Stimulated activated CD8-positive, alpha-beta memory T cell treated with anti-CD3 and anti-CD28 coated beads, Interleukin-15, amount 100 ng/mL, for 4 hours (primary cell): Measurements from ENCODE around the gene PYGO2.
A peak's percentile ranks its signal among the peaks of the same experiment; 100 is the strongest.

Experiments
- DNase-seq, 2 donors: peaks; one replicate each; pipeline ENCODE4 v3.0.0-alpha.2; 2020; ENCODE audit warnings: low read depth in 2 of 2

Gene PYGO2

GRCh38 chr1:154943649-154944400 lies 17.8 kb downstream of the PYGO2 start:
- DNase-seq = no peak

- DNase-seq = no peak
Measured at GRCh38 chr1:154941333-154942013, 20.1 kb downstream of the PYGO2 start.

- no peak for DNase-seq
Measured at GRCh38 chr1:154940651-154941194, 20.9 kb downstream of the PYGO2 start.

- DNase-seq = no peak
Measured at GRCh38 chr1:154940213-154940560, 21.4 kb downstream of the PYGO2 start.

GRCh38 chr1:154938604-154939399 lies 22.8 kb downstream of the PYGO2 start:
- DNase-seq = no peak

GRCh38 chr1:154937988-154938386 lies 23.6 kb downstream of the PYGO2 start:
- DNase-seq = no peak

GRCh38 chr1:154937085-154937987 lies 24.2 kb downstream of the PYGO2 start:
- peak; percentile 70 to 77 for DNase-seq

- DNase-seq = peak; percentile 91 to 94
Measured at GRCh38 chr1:154936555-154937084, 25.0 kb downstream of the PYGO2 start, which contains the start of gene PMVK. Gene PMVK (minus strand): TSS chr1:154936719. CDS start chr1:154936685, 34 bp downstream.

- no peak for DNase-seq
Measured at GRCh38 chr1:154935749-154936554, 25.6 kb downstream of the PYGO2 start.

- DNase-seq = no peak
Measured at GRCh38 chr1:154934358-154934948, 27.1 kb downstream of the PYGO2 start.

GRCh38 chr1:154931940-154932487 lies 29.6 kb downstream of the PYGO2 start:
- no peak for DNase-seq

GRCh38 chr1:154926201-154926600 lies 35.4 kb downstream of the PYGO2 start:
- no peak for DNase-seq

GRCh38 chr1:154925335-154926170 lies 36.0 kb downstream of the PYGO2 start:
- DNase-seq = no peak

- DNase-seq = no peak
Measured at GRCh38 chr1:154923695-154924094, 37.9 kb downstream of the PYGO2 start.

GRCh38 chr1:154913273-154913672 lies 48.3 kb downstream of the PYGO2 start:
- no peak for DNase-seq

GRCh38 chr1:154912755-154913154 lies 48.8 kb downstream of the PYGO2 start:
- DNase-seq = no peak

GRCh38 chr1:154911691-154912550 lies 49.7 kb downstream of the PYGO2 start:
- no peak for DNase-seq
